ENCODE data around the gene ELMO3.

ELMO3 gene

DNA sequence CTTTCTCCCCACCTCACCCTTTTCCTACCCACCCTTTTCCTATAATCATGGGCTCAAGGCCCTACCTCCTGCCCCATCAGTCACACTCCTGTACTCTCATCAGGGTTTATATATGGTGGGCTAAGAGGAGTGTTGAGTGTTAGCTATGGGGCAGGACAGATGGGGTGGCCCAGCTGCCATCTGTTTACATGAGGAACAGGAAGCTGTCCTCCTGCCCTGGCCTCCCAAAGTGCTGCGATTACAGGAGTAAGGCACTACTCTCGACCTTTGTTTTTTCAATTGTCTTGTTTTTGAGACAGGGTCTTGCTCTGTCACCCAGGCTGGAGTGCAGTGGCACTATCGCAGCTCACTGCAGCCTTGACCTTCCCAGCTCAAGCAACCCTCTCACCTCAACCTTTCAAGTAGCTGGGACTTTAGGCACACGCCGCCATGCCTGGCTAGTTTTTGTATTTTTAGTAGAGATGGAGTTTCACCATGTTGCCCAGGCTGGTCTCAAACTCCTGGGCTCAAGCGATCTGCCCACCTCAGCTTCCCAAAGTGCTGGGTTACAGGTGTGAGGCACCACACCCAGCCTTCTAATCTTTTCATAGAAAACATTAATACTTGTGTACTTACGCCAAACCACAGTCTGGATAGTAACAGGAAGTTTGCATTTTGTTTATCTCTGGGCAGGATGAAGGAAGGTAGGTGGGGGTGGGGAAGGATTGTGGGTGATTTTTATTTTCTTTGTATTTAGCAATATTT is 40.9 kb upstream of the ELMO3 start:
- Mint-ChIP-seq H3K27ac (ENCODE audit: low read depth) (peak overlapping the region; percentile 97), H3K9me3 (no peaks in the 10 kb centered on the region), H3K4me1 (peaks cover 52% of the 10 kb centered on the region), H3K36me3 (ENCODE audit: insufficient read depth) (peaks cover 24% of the 10 kb centered on the region), H3K27me3 (peaks cover 9% of the 10 kb centered on the region), H3K4me3 (peak overlapping the region; percentile 83)
- DNase-seq (ENCODE audit: low spot score in 2 of 2): no peak
- ATAC-seq (replicated peaks; ENCODE audit: extremely low read depth, poor library complexity, severe bottlenecking): peak; percentile 17

DNA sequence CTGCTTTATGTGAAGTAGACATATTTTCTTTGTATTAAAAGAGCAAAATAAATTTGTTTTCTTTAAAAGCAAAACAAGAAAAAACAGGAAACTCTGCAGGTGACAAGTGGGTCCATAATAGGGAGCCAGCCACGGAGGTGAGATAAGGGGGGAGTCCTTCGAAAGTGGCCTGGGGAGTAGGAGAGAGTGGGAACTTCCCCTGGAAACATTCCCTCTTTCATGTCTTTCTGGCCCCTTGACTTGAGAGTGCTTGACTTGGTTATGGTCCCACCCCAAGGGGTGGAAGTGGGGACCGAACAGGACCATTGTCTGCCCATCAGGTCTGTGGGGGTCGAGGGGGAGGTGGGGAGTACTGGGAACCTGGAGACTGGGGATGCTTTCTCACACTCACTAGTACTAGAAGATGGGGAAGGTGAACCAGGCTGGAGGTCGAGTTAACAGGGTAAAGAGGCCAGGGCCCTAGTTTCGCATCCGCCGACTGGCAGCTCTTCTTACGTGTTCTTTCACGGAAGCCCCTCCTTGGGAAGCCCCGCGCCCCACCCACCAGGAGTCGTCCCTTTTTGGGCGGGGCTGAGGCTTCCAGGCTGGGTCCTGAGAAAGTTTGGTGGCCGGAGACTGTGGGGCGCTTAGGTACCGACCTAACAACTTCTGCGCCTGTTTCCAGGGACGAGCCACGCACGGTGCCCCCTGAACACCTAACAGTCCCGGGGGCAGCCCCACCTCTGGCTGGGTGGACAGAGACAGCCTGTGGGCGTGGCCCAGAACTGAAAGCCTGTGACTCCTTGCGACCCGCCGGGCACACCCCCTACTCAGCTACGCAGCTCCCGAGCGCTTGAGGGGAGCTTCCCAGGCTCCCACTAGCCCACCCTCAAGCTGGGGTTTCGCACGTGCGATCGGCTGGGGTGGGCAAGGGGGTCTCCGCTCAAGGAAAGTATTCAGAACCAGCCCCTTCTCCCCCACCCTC is 40.0 kb upstream of the ELMO3 start:
- Mint-ChIP-seq H3K27ac (ENCODE audit: low read depth) (peak overlapping the region; percentile 97), H3K9me3 (no peaks in the 10 kb centered on the region), H3K36me3 (ENCODE audit: insufficient read depth) (peaks cover 24% of the 10 kb centered on the region), H3K4me1 (peaks cover 43% of the 10 kb centered on the region), H3K27me3 (peaks cover 9% of the 10 kb centered on the region), H3K4me3 (peak overlapping the region; percentile 83)
- ATAC-seq (replicated peaks; ENCODE audit: extremely low read depth, poor library complexity, severe bottlenecking) (peak; percentile 44), DNase-seq (ENCODE audit: low spot score in 2 of 2) (peak; percentile 56 to 73)

DNA sequence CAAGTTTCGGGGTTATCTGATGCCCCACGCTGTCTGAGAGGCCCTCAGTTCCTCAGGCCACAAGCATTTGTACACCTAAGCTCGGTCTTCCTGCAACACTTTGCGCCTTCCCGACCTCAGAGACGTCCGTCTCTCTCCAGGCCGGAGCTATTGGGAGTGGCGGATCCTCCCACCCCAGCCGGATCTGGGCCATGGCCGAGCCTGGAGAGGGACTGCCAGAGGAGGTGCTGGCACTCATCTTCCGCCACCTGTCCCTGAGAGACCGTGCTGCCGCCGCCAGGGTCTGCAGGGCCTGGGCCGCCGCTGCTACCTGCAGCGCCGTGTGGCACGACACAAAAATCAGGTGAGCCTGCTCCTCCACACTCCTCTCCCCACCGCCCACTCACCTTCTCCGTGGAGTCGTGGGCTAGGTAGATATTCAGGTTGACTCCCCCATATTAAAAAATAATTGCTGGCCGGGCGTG is 37.3 kb upstream of the ELMO3 start:
- ATAC-seq (replicated peaks; ENCODE audit: extremely low read depth, poor library complexity, severe bottlenecking) (no peak), DNase-seq (ENCODE audit: low spot score in 2 of 2) (no peak)
- Mint-ChIP-seq H3K4me1 (peaks cover 31% of the 10 kb centered on the region), H3K27me3 (peaks cover 26% of the 10 kb centered on the region), H3K4me3 (peak overlapping the region; percentile 52), H3K9me3 (no peaks in the 10 kb centered on the region), H3K27ac (ENCODE audit: low read depth) (no peak overlapping the region), H3K36me3 (ENCODE audit: insufficient read depth) (peaks cover 26% of the 10 kb centered on the region)

DNA sequence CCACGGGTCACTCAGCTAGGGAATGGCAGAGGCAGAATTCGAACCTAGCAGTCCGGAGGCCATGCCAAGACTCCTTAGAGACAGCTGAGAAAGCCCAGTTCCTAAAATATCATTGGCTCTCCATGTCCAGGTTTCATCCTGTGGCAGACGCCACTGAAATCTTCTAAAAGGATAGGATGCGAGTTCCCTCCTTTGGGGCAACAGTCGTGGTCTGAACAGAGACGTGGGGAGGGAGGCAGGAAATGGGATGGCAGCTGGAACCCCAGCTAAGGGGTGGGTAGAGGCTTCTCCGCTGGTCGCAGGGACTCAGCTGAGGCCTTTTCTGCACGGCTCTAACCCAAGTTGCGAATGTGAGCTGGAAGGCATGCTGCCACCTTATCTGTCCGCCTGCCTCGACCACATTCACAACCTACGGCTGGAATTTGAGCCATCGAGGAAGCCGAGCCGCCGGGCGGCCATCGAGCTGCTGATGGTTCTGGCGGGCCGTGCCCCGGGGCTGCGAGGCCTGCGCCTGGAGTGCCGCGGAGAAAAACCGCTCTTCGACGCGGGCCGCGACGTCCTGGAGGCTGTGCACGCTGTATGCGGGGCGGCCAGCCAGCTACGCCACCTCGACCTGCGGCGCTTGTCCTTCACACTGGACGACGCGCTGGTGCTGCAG is 36.3 kb upstream of the ELMO3 start:
- H3K27me3 Mint-ChIP-seq: peaks cover 36% of the 10 kb centered on the region

DNA sequence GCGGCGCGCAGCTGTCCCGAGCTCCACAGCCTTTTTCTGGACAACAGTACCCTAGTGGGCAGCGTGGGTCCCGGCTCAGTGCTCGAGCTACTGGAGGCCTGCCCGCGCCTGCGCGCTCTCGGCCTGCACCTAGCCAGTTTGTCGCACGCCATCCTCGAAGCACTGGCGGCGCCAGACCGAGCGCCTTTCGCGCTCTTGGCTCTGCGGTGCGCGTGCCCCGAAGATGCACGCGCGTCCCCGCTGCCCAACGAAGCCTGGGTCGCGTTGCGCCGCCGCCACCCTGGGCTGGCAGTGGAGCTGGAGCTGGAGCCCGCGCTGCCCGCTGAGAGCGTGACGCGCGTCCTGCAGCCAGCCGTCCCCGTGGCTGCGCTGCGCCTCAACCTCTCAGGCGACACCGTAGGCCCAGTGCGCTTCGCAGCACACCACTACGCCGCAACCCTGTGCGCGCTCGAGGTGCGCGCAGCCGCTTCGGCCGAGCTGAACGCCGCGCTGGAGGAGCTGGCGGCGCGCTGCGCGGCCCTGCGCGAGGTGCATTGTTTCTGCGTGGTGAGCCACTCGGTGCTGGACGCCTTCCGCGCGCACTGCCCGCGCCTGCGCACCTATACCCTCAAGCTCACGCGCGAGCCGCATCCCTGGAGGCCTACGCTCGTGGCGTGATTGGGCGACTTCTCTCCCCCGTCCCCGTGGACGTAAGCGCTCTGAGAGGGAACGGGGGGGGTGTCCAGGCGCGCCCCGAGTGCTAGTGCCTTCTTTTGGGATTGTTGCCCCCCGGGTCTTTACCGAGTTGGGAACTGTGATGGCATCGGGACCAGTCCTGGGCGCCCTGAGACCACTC is 35.5 kb upstream of the ELMO3 start:
- Mint-ChIP-seq H3K27me3 (peaks cover 43% of the 10 kb centered on the region), H3K27ac (ENCODE audit: low read depth) (no peak overlapping the region), H3K36me3 (ENCODE audit: insufficient read depth) (peaks cover 21% of the 10 kb centered on the region), H3K9me3 (no peaks in the 10 kb centered on the region), H3K4me1 (peaks cover 13% of the 10 kb centered on the region), H3K4me3 (peak overlapping the region; percentile 57)
- no peak for ATAC-seq (replicated peaks; ENCODE audit: extremely low read depth, poor library complexity, severe bottlenecking)
- no peak for DNase-seq (ENCODE audit: low spot score in 2 of 2)

More for the DNA sequence above, 36.3 kb upstream of the ELMO3 start:
- DNase-seq (ENCODE audit: low spot score in 2 of 2) (no peak), ATAC-seq (replicated peaks; ENCODE audit: extremely low read depth, poor library complexity, severe bottlenecking) (no peak)
- H3K27ac Mint-ChIP-seq (ENCODE audit: low read depth): no peak overlapping the region
- H3K4me3 Mint-ChIP-seq: peak overlapping the region; percentile 27
- H3K9me3 Mint-ChIP-seq: no peaks in the 10 kb centered on the region
- peaks cover 26% of the 10 kb centered on the region for H3K36me3 Mint-ChIP-seq (ENCODE audit: insufficient read depth)
- peaks cover 21% of the 10 kb centered on the region for H3K4me1 Mint-ChIP-seq

DNA sequence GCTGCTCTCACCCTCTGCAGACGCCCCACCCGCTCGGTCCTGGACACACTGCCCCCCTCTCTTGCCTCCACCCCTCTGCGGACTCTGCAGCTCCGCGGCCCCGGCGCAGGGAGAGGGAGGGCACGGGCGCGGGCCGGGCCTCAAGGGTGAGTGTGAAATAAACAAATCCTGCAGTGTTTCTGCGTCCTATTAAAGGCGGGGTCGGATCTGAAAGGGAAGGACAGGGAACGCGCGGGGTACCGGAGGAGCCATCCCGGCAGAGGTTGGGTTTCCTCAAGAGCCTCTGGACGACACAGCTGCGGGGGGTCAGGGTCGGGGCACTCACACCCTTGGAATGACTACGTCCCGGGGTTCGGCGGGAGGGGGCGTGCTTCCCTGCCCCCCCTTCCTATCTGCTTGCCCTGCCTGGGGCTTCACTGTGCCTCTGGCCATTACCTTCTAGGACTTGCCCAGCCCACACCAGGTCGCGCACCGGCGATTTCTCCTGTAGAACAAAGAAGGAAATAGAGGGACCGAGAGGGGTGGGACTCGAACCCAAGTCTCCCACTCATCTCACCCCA is 34.9 kb upstream of the ELMO3 start:
- no peak for DNase-seq (ENCODE audit: low spot score in 2 of 2)
- Mint-ChIP-seq H3K27ac (ENCODE audit: low read depth) (no peak overlapping the region), H3K9me3 (no peaks in the 10 kb centered on the region), H3K4me3 (peak overlapping the region; percentile 57), H3K4me1 (peaks cover 7% of the 10 kb centered on the region), H3K27me3 (peaks cover 50% of the 10 kb centered on the region), H3K36me3 (ENCODE audit: insufficient read depth) (peaks cover 17% of the 10 kb centered on the region)
- no peak for ATAC-seq (replicated peaks; ENCODE audit: extremely low read depth, poor library complexity, severe bottlenecking)

DNA sequence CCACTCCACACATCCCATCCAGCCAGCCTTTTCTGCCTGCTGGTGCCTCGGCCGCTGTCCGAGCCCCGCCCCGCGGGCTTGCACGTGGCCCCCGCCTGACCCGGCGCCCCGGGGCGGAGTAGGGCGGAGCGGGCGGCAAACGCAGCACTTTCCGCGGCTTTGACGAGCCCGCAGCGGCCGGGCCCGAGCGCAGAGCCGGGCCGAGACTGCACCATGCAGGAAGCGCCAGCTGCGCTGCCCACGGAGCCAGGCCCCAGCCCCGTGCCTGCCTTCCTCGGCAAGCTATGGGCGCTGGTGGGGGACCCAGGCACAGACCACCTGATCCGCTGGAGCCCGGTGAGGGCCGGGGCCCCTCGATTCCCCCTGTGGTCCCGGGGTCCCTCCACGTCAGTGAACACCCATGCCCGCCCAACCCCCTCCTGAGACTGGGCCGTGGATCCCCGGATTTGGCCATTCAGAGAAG is 34.3 kb upstream of the ELMO3 start, which contains the start of gene HSF4:
Gene HSF4 (plus strand): TSS at position 147 of the 463 bp plus-strand sequence. CDS start 67 bp downstream, at position 214.
- Mint-ChIP-seq H3K27me3 (peaks cover 55% of the 10 kb centered on the region), H3K4me1 (peaks cover 9% of the 10 kb centered on the region), H3K9me3 (no peaks in the 10 kb centered on the region), H3K4me3 (peak within 1 kb of the TSS; percentile 57), H3K36me3 (ENCODE audit: insufficient read depth) (peaks cover 16% of the 10 kb centered on the region), H3K27ac (ENCODE audit: low read depth) (no peak within 1 kb of the TSS)
- no peak for DNase-seq (ENCODE audit: low spot score in 2 of 2)
- no peak for ATAC-seq (replicated peaks; ENCODE audit: extremely low read depth, poor library complexity, severe bottlenecking)

DNA sequence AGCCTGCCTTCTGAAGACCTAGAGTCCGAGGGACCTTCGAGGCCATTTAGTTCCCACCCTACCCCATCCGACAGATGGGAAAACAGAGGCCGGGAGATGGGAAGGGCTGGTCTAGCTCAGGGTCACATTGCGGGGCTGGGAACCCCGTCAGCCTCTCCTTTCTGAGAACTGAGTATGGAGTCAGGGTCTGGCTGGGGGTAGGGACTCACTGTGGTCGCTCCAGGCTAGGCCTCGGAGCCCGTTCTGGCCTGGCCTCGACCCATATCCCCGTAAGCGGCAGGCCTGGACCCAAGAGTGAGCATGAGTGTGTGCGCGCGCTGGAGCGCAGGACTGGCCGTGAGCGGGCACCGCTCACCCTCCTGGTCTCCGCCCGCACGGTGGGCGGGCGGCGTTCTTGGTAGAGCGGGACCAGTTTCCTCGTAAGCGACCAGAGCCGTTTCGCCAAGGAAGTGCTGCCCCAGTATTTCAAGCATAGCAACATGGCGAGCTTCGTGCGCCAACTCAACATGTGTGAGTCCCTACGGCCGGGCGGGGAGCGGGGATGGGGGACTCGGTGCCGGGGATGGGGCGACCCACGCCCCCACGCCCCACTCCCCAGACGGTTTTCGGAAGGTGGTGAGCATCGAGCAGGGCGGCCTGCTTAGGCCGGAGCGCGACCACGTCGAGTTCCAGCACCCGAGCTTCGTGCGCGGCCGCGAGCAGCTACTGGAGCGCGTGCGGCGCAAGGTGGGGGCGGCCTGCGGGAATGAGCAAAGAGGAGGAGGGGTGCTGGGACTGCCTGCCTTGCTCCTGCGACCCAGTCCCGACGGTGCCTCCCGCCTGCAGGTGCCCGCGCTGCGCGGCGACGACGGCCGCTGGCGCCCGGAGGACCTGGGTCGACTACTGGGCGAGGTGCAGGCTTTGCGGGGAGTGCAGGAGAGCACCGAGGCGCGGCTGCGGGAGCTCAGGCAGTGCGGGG is 33.5 kb upstream of the ELMO3 start:
- H3K36me3 Mint-ChIP-seq (ENCODE audit: insufficient read depth): peaks cover 12% of the 10 kb centered on the region
- peaks cover 61% of the 10 kb centered on the region for H3K27me3 Mint-ChIP-seq
- H3K9me3 Mint-ChIP-seq: no peaks in the 10 kb centered on the region
- H3K4me3 Mint-ChIP-seq: peak overlapping the region; percentile 13
- no peak for ATAC-seq (replicated peaks; ENCODE audit: extremely low read depth, poor library complexity, severe bottlenecking)
- no peak for DNase-seq (ENCODE audit: low spot score in 2 of 2)
- H3K4me1 Mint-ChIP-seq: peaks cover 15% of the 10 kb centered on the region
- no peak overlapping the region for H3K27ac Mint-ChIP-seq (ENCODE audit: low read depth)

DNA sequence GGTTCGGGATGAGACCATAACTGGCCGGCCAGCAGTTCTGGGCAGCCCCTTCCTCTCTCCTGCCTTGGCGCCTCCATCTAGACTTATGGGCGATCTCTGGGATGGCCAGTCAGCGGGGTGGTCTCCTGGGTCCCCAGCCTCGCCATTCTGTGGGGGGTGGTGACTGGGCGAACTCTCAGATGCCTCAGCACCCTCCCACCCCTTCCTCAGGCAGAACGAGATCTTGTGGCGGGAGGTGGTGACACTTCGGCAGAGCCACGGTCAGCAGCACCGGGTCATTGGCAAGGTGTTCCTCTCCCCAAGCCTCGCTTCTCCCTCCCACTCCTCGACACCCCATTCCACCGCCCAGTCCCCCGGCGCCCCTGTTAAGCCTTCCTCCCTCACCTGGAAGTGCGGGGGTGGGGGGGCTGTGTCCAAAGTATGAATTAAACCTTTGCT is 32.8 kb upstream of the ELMO3 start:
- Mint-ChIP-seq H3K4me1 (peaks cover 12% of the 10 kb centered on the region), H3K9me3 (no peaks in the 10 kb centered on the region), H3K4me3 (no peak overlapping the region), H3K27ac (ENCODE audit: low read depth) (no peak overlapping the region), H3K27me3 (peaks cover 65% of the 10 kb centered on the region), H3K36me3 (ENCODE audit: insufficient read depth) (peaks cover 8% of the 10 kb centered on the region)
- DNase-seq (ENCODE audit: low spot score in 2 of 2): no peak
- ATAC-seq (replicated peaks; ENCODE audit: extremely low read depth, poor library complexity, severe bottlenecking): no peak

DNA sequence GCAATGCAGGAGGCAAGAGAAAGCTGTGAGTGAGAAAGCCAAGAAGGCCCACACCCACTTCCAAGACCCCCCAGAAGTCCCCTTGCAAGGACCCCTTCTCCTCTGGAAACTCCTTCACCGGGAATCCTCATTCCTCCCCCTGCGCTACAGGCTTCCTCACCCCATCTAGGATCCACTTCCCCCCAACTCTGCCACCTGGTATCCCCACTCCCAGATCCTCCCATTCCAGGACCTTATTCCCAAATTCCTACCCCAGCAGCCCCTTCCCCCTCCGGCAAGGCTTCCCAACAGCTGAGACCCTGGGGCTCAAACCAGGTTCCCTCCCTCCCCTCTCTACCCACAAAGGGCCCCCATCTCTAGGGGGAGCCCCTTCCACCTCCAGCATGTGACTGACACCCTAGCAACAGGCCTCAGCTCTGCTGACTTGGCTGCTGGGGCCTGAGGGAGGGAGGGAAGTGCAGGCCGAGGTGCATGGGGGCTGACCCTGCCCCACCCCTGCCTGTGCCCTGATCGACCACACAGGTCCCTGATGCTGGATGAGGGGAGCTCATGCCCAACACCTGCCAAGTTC is 32.2 kb upstream of the ELMO3 start:
- DNase-seq (ENCODE audit: low spot score in 2 of 2): no peak
- H3K4me3 Mint-ChIP-seq: no peak overlapping the region
- peaks cover 71% of the 10 kb centered on the region for H3K27me3 Mint-ChIP-seq
- no peak for ATAC-seq (replicated peaks; ENCODE audit: extremely low read depth, poor library complexity, severe bottlenecking)
- H3K9me3 Mint-ChIP-seq: no peaks in the 10 kb centered on the region
- H3K36me3 Mint-ChIP-seq (ENCODE audit: insufficient read depth): peaks cover 9% of the 10 kb centered on the region
- no peak overlapping the region for H3K27ac Mint-ChIP-seq (ENCODE audit: low read depth)
- peaks cover 17% of the 10 kb centered on the region for H3K4me1 Mint-ChIP-seq
